Activated CD4-positive, alpha-beta T cell treated with anti-CD3 and anti-CD28 coated beads, Interleukin-2, amount 50 U/mL, for 48 hours (primary cell): Measurements from ENCODE around the gene ERCC2.
"Not testable (repeated sequence)": the region's sequence is repeated elsewhere in the genome, so short reads cannot be mapped to it uniquely, and the experiment has no call there.

Experiments
- DNase-seq, 2 experiments: peaks; one replicate each; pipeline ENCODE4 v3.0.0-alpha.2; 2020

ERCC2 gene

GRCh38 chr19:45327404-45328143 lies 42.8 kb downstream of the ERCC2 start:
- DNase-seq: no peak

GRCh38 chr19:45324349-45324907 lies 45.9 kb downstream of the ERCC2 start:
- DNase-seq: no peak

GRCh38 chr19:45323671-45324081 lies 46.7 kb downstream of the ERCC2 start:
- no peak for DNase-seq

- DNase-seq: no peak
These were observed 47.6 kb downstream of the ERCC2 start, which contains the start of gene CKM for GRCh38 chr19:45322744-45323281. TSS of gene CKM (minus strand) at chr19:45322875. CDS start at chr19:45319713, 3,162 bp downstream.

GRCh38 chr19:45322311-45322710 lies 48.1 kb downstream of the ERCC2 start:
- DNase-seq: no peak

- no peak for DNase-seq
These were observed 48.5 kb downstream of the ERCC2 start for GRCh38 chr19:45321848-45322247.

GRCh38 chr19:45320997-45321775 lies 49.2 kb downstream of the ERCC2 start:
- no peak for DNase-seq

GRCh38 chr19:45315304-45315703 lies 55.1 kb downstream of the ERCC2 start:
- DNase-seq: no peak

- DNase-seq: no peak
These were observed 55.6 kb downstream of the ERCC2 start for GRCh38 chr19:45314708-45315245.

GRCh38 chr19:45312285-45312684 lies 58.1 kb downstream of the ERCC2 start:
- not testable (repeated sequence) for DNase-seq

- DNase-seq: no peak
These were observed 58.8 kb downstream of the ERCC2 start for GRCh38 chr19:45311621-45312020.

- DNase-seq: not testable (repeated sequence)
These were observed 61.1 kb downstream of the ERCC2 start for GRCh38 chr19:45309322-45309721.

- DNase-seq: no peak
These were observed 63.0 kb downstream of the ERCC2 start for GRCh38 chr19:45307361-45307760.

- no peak for DNase-seq
These were observed 63.8 kb downstream of the ERCC2 start for GRCh38 chr19:45306518-45307027.

- DNase-seq: no peak
These were observed 64.3 kb downstream of the ERCC2 start for GRCh38 chr19:45306040-45306439.

GRCh38 chr19:45305421-45305820 lies 65.0 kb downstream of the ERCC2 start:
- no peak for DNase-seq

- DNase-seq: no peak
These were observed 65.4 kb downstream of the ERCC2 start for GRCh38 chr19:45305007-45305406.

- DNase-seq: no peak
These were observed 66.0 kb downstream of the ERCC2 start for GRCh38 chr19:45304141-45304926.

- no peak for DNase-seq
These were observed 66.9 kb downstream of the ERCC2 start for GRCh38 chr19:45303269-45304060.

GRCh38 chr19:45302416-45302815 lies 68.0 kb downstream of the ERCC2 start:
- DNase-seq: no peak
